CD4-positive, alpha-beta memory T cell (primary cell): ENCODE results near the gene ZNF283. TPM values are rescaled to one million over a fixed set of nuclear protein-coding genes. Genes with fewer than 3 reads are reported as not detected.

ENCODE experiments used
- CTCF ChIA-PET: fragments of 350-600 bp; sonication (Branson Sonifier 250); formaldehyde crosslinking; loops from one replicate; lab custom pipeline; 2021; ENCODE audit warnings: inconsistent platforms; ENCODE audit not compliant: partially characterized antibody; lab: Charles Lee
- POLR2A ChIA-PET: fragments of 350-600 bp; sonication (Branson Sonifier 250); formaldehyde crosslinking; loops from one replicate; lab custom pipeline; 2021; ENCODE audit not compliant: partially characterized antibody; lab: Charles Lee
- DNase-seq, 5 donors: peaks; one replicate each; pipeline versions ENCODE4 v3.0.0 to v3.0.0-alpha.2; 2020 to 2022; ENCODE audit warnings: mixed read lengths in 1 of 5
- H3K27ac ChIP-seq: one replicate; pipeline ENCODE4 v1.7.0; 2013; ENCODE audit warnings: low read depth, low read length
- H3K27me3 ChIP-seq: 2 replicates; pipeline ENCODE4 v1.7.0; 2013; ENCODE audit warnings: mild to moderate bottlenecking, low read length, moderate library complexity; ENCODE audit not compliant: insufficient read depth
- H3K36me3 ChIP-seq: 2 replicates; pipeline ENCODE4 v1.7.0; 2013; ENCODE audit warnings: mild to moderate bottlenecking, low read length, moderate library complexity; ENCODE audit not compliant: insufficient read depth
- H3K4me1 ChIP-seq: 2 replicates; pipeline ENCODE4 v1.7.0; 2013; ENCODE audit warnings: mild to moderate bottlenecking, low read length, moderate library complexity; ENCODE audit not compliant: insufficient read depth
- H3K4me3 ChIP-seq, 2 donors: one replicate each; pipeline ENCODE4 v1.7.0; 2013; ENCODE audit warnings: low read length in 2 of 2, mild to moderate bottlenecking in 1 of 2
- H3K9me3 ChIP-seq, 2 donors: one replicate each; pipeline ENCODE4 v1.7.0; 2013; ENCODE audit warnings: low read length in 2 of 2, control low read depth in 1 of 2; ENCODE audit not compliant: control insufficient read depth in 1 of 2
- H3K27ac Mint-ChIP-seq, 7 donors: one replicate each; pipeline ENCODE4 v1.8.0; 2020 to 2021; ENCODE audit warnings: mixed read lengths in 7 of 7, mild to moderate bottlenecking in 6 of 7, inconsistent platforms in 3 of 7, moderate library complexity in 3 of 7
- H3K27me3 Mint-ChIP-seq, 2 donors: one replicate each; pipeline ENCODE4 v1.8.0; 2020 to 2021; ENCODE audit warnings: mixed read lengths in 2 of 2
- H3K36me3 Mint-ChIP-seq, 2 donors: one replicate each; pipeline ENCODE4 v1.8.0; 2020 to 2021; ENCODE audit warnings: mixed read lengths in 2 of 2, inconsistent platforms in 1 of 2, mild to moderate bottlenecking in 1 of 2
- H3K4me1 Mint-ChIP-seq, 4 donors: one replicate each; pipeline ENCODE4 v1.8.0; 2020 to 2021; ENCODE audit warnings: mixed read lengths in 4 of 4, mild to moderate bottlenecking in 1 of 4
- H3K4me3 Mint-ChIP-seq, 8 donors: one replicate each; pipeline ENCODE4 v1.8.0; 2020 to 2021; ENCODE audit warnings: mixed read lengths in 8 of 8, mild to moderate bottlenecking in 7 of 8, moderate library complexity in 6 of 8, inconsistent platforms in 3 of 8
- H3K9me3 Mint-ChIP-seq, 8 donors: one replicate each; pipeline ENCODE4 v1.8.0; 2020 to 2021; ENCODE audit warnings: mixed read lengths in 8 of 8, mild to moderate bottlenecking in 5 of 8, inconsistent platforms in 3 of 8, moderate library complexity in 1 of 8
- intact Hi-C: fragments of 100-400 bp; cut with micrococcal nuclease; formaldehyde crosslinking; loops from one replicate; pipeline ENCODE4 v1.15.1; 2023
- polyA plus RNA-seq, 2 donors: library from polyadenylated mRNA; unstranded; fragments of 300-500 nt; fragmentation: Illumina TruSeq; gene quantifications; one replicate each; pipeline ENCODE4 v1.2.3, GENCODE V29; 2021
- total RNA-seq, 2 experiments: library from RNA; stranded (reverse); gene quantifications; one replicate each; pipeline ENCODE4 v1.2.3, GENCODE V29; 2021

Gene ZNF283
- total and polyA plus RNA-seq, 4 experiments from 2014 or later, result 4.3 to 20.7 (median 11.5) TPM

DNA sequence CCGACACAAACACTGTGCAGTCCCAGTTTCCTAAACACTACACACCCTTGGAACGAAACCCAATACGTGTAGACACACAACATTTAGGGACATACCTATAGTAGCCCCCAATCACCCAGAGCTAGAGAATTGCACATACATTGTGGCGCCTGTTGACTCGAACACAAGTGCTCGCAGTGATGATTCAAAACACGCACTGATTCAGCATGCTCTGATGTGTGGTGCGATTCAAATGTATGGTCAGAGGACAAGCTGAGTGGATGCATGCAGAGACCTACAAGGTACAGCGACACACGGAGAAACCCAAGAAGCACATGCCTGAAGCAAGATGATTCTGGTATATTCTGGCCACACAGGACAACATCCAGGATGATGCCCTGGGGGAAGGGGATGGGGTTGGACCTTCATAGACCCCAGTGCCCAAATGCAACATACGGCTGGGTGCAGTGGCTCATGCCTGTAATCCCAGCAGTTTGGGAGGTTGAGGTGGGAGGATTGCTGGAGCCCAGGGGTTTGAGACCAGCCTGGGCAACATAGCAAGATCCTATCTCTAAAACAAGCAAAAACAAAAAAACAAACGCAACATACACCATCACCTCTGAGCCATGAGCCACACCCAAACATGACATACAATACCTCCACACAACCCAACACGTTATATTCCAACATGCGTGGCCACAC is 45.4 kb upstream of the ZNF283 start:
- Mint-ChIP-seq H3K27ac (peak overlapping the region; percentile 85 to 96 (median 92)), H3K9me3 (peaks cover 0 to 1% (median 0%) of the 10 kb centered on the region in 8 donors), H3K4me3 (peak overlapping the region; percentile 82 to 92 (median 86)), H3K4me1 (peaks cover 51 to 86% (median 66%) of the 10 kb centered on the region in 4 donors), H3K27me3 (no peaks in the 10 kb centered on the region), H3K36me3 (peaks cover 0 to 5% of the 10 kb centered on the region in 2 donors)
- intact Hi-C loops, result loop anchor here (10.0 kb wide), 1 partner anchor 217 kb away; no protein-coding TSS in a partner anchor
- Histone ChIP-seq H3K27me3 (no peaks in the 10 kb centered on the region), H3K27ac (peak overlapping the region; percentile 67), H3K4me3 (no peak overlapping the region), H3K36me3 (no peaks in the 10 kb centered on the region), H3K9me3 (no peaks in the 10 kb centered on the region), H3K4me1 (peaks cover 81% of the 10 kb centered on the region)
- ChIA-PET POLR2A (interaction anchor here (1.0 to 7.8 kb wide), 5 partner anchors 14 to 36 kb away, joined by 3 to 106 read pairs (median 13); partner anchors contain the start of gene SMG9), CTCF (interaction anchor here (0.9 to 8.1 kb wide), 3 partner anchors 15 to 113 kb away, joined by 3 to 94 read pairs (median 3); no protein-coding TSS in a partner anchor)
- no peak for DNase-seq

DNA sequence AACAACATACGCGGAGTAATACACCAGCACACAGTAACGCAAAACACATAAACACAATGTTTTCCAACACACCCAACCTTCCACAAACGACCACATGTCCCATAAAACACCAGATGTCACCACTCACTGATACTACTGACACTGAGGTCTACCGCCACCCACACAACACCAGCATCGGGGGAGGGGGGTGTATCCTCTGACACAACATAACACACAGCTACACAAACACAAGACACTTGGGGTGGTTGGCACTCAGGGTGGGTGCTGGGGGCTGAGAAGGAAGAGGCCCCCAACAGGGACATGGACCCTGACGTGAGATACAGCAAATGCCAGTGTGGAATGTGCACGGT is 44.8 kb upstream of the ZNF283 start:
- intact Hi-C loops, result loop anchor here (10.0 kb wide), 1 partner anchor 217 kb away; no protein-coding TSS in a partner anchor
- Mint-ChIP-seq H3K27ac (peak overlapping the region; percentile 14 to 96 (median 91)), H3K36me3 (peaks cover 0 to under 1% of the 10 kb centered on the region in 2 donors), H3K4me1 (peaks cover 47 to 81% (median 61%) of the 10 kb centered on the region in 4 donors), H3K4me3 (peak overlapping the region; percentile 52 to 92 (median 84)), H3K9me3 (peaks cover 0 to 1% (median 0%) of the 10 kb centered on the region in 8 donors), H3K27me3 (no peaks in the 10 kb centered on the region)
- Histone ChIP-seq H3K4me3 (no peak overlapping the region), H3K27me3 (no peaks in the 10 kb centered on the region), H3K4me1 (peaks cover 76% of the 10 kb centered on the region), H3K36me3 (no peaks in the 10 kb centered on the region), H3K27ac (no peak overlapping the region), H3K9me3 (no peaks in the 10 kb centered on the region)
- no peak for DNase-seq
- POLR2A ChIA-PET, result interaction anchor here (3.2 to 7.8 kb wide), 3 partner anchors 15 to 37 kb away, joined by 13 to 106 read pairs (median 104); partner anchors contain the start of gene SMG9
- CTCF ChIA-PET, result interaction anchor here (0.9 to 8.1 kb wide), 3 partner anchors 16 to 114 kb away, joined by 3 to 94 read pairs (median 3); no protein-coding TSS in a partner anchor

DNA sequence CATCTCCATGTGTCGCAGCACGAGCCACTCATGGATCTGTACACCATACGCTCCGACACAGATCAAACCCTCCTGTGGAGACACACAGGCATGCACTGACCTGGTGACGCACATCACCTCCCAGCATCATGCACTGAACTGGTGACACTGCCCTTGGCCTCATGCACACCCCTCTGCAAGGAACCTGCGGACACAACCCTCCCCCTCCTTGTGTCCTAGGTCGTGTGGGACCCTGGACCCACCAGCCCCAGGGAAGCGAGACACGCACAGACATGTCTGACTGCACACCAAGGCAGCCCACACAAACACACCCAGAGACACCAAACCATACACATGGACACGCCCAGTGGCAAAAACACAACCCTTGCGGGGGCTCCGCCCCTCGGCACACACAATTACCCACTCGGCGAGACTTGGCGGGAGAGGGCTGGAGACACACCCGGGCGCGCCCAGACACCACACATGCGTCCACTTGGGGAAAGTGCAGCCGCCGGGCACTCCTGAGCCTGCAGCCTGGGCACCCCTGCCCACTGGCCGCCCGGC is 44.4 kb upstream of the ZNF283 start:
- Histone ChIP-seq H3K4me1 (peaks cover 71% of the 10 kb centered on the region), H3K4me3 (no peak overlapping the region), H3K9me3 (no peaks in the 10 kb centered on the region), H3K36me3 (no peaks in the 10 kb centered on the region), H3K27ac (no peak overlapping the region), H3K27me3 (no peaks in the 10 kb centered on the region)
- H3K4me3 Mint-ChIP-seq, result peak overlapping the region; percentile 52 to 92 (median 84)
- CTCF ChIA-PET, result interaction anchor here (1.4 kb wide), 1 partner anchor 114 kb away, joined by 3 read pairs; no protein-coding TSS in a partner anchor
- POLR2A ChIA-PET, result interaction anchor here (3.2 kb wide), 1 partner anchor 37 kb away, joined by 13 read pairs; no protein-coding TSS in a partner anchor
- peaks cover 44 to 76% (median 57%) of the 10 kb centered on the region in 4 donors for H3K4me1 Mint-ChIP-seq
- no peaks in the 10 kb centered on the region for H3K36me3 Mint-ChIP-seq
- peaks cover 0 to 1% (median 0%) of the 10 kb centered on the region in 8 donors for H3K9me3 Mint-ChIP-seq
- H3K27ac Mint-ChIP-seq, result peak overlapping the region; percentile 43 to 96 (median 93)
- no peaks in the 10 kb centered on the region for H3K27me3 Mint-ChIP-seq
- peak in 2 of 5 donors; percentile 33 to 46 for DNase-seq
- intact Hi-C loops, result loop anchor here (10.0 kb wide), 1 partner anchor 218 kb away; no protein-coding TSS in a partner anchor

DNA sequence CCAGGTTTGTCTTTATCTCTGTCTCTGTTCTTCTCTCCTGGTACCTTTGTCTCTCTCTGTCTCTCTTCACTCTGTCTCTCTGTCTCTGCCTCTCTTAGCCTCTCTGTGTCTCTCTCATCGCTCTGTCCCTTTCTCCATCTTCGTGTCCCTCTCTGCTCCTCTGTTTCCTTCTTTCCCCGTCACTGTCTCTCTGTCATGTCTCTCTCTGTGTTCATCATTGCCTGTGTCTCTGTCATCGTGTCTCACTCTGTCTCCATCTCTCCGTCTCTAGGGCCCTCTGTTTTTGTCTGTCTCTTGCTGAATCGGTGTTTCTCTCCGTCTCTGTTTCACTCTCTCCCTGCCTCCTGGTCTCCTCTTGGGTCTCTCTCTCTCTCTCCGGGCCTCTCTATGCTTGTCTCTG is 43.5 kb upstream of the ZNF283 start:
- DNase-seq, result no peak
- peak overlapping the region in 1 of 2 donors; percentile 7 for H3K4me3 ChIP-seq
- peaks cover 0 to 1% (median 0%) of the 10 kb centered on the region in 8 donors for H3K9me3 Mint-ChIP-seq
- intact Hi-C loops, result loop anchor here (2.0 to 10.0 kb wide), 3 partner anchors 25 to 219 kb away; no protein-coding TSS in a partner anchor
- H3K27me3 Mint-ChIP-seq, result no peaks in the 10 kb centered on the region
- H3K27ac ChIP-seq, result peak overlapping the region; percentile 46
- ChIA-PET POLR2A (interaction anchor here (1.8 to 2.3 kb wide), 3 partner anchors 18 to 32 kb away, joined by 5 to 18 read pairs (median 12); partner anchors contain the start of gene SMG9), CTCF (interaction anchor here (2.3 kb wide), 1 partner anchor 115 kb away, joined by 13 read pairs; no protein-coding TSS in a partner anchor)
- H3K36me3 Mint-ChIP-seq, result no peaks in the 10 kb centered on the region
- peak overlapping the region; percentile 51 to 86 (median 78) for H3K4me3 Mint-ChIP-seq
- peak overlapping the region; percentile 77 to 97 (median 95) for H3K27ac Mint-ChIP-seq
- peaks cover 37 to 67% (median 49%) of the 10 kb centered on the region in 4 donors for H3K4me1 Mint-ChIP-seq
- peaks cover 62% of the 10 kb centered on the region for H3K4me1 ChIP-seq
- H3K36me3 ChIP-seq, result no peaks in the 10 kb centered on the region
- H3K27me3 ChIP-seq, result no peaks in the 10 kb centered on the region
- H3K9me3 ChIP-seq, result no peaks in the 10 kb centered on the region

DNA sequence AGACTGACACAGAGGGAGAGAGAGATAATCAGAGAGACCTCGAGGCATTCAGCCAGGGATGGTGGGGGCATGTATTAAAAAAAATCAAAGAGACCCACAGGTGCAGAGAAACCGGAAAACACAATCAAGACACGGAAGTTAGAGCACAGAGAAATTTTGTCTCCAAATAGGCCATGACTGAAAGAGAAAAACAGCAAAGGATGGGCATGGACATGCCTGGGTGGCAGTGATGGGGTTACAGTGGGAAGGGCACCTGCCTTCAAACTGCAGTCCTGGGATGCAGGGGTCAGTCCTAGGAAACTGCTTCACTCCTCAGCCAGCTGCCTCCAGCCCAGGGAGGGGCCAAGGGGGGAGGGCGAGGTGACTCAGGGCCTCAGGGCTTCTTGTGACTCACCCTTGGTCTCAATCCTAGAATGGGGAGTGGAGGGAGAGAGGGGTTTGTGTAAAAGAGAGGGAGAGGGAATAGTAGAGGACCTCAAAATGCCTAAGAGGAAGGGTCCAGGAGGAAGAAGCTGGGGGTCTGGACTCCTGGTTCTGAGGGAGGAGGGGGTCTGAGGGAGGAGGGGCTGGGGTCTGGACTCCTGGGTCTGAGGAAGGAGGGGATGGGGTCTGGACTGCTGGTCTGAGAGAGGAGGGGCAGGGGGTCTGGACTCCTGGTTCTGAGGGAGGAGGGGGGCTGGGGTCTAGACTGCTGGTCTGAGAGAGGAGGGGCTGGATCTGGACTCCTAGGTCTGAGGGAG is 42.7 kb upstream of the ZNF283 start:
- Mint-ChIP-seq H3K4me3 (peak overlapping the region; percentile 65 to 86 (median 78)), H3K27me3 (peaks cover 0 to 2% of the 10 kb centered on the region in 2 donors), H3K9me3 (peaks cover 0 to 1% (median 0%) of the 10 kb centered on the region in 8 donors), H3K27ac (peak overlapping the region; percentile 77 to 97 (median 95)), H3K4me1 (peaks cover 32 to 60% (median 43%) of the 10 kb centered on the region in 4 donors), H3K36me3 (no peaks in the 10 kb centered on the region)
- Histone ChIP-seq H3K36me3 (no peaks in the 10 kb centered on the region), H3K4me3 (peak overlapping the region in 1 of 2 donors; percentile 7), H3K27ac (peak overlapping the region; percentile 46), H3K27me3 (no peaks in the 10 kb centered on the region), H3K9me3 (no peaks in the 10 kb centered on the region), H3K4me1 (peaks cover 54% of the 10 kb centered on the region)
- POLR2A ChIA-PET, result interaction anchor here (0.8 to 2.3 kb wide), 9 partner anchors 9 to 230 kb away, joined by 3 to 22 read pairs (median 5); partner anchors contain the start of gene SMG9
- DNase-seq, result peak; percentile 45 to 76 (median 54)
- intact Hi-C loops, result loop anchor here (2.0 to 10.0 kb wide), 3 partner anchors 24 to 220 kb away; no protein-coding TSS in a partner anchor
- CTCF ChIA-PET, result interaction anchor here (0.6 to 4.3 kb wide), 10 partner anchors 8 to 116 kb away, joined by 3 to 65 read pairs (median 4); partner anchors contain the start of gene SMG9
